Measurements from ENCODE around the gene IL25. TPM values are rescaled to one million over a fixed set of nuclear protein-coding genes. Genes with fewer than 3 reads are reported as not detected.
A peak's percentile ranks its signal among the peaks of the same experiment; 100 is the strongest.

IL25 gene
- polyA plus RNA-seq, 3 donors, result not detected

DNA sequence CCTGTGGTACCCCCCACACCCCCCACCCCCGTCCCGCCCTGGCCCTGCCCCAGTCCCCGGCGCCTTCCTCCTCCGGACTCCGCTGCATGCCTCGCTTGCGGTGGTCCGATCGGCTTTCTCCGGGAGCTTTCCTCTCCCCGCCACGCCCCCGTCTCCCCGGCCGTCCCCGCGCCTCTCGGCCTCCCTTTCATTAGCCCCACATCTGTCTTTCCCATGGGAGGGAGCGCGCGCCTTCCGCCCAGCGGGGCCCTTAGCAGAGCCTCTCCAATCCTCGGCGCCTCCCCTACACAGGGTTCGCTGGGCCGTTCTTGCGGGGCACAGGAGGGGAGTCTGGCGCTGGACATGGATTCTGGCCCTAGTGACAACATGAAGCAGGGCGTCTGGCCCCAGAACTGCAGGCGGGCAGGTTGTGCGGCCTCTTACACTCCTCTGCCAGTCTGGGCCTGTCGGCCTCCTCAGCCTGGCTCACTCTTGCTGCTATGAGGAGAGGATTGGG is 6.1 kb upstream of the IL25 start:
- Histone ChIP-seq H2AFZ (ENCODE audit: insufficient read depth, low read depth, low read length, poor library complexity, severe bottlenecking) (no peak overlapping the region), H3K79me2 (ENCODE audit: insufficient read depth, low read length) (no peaks in the 10 kb centered on the region), H3K4me2 (replicated peaks; ENCODE audit: extremely low read depth, low read length, poor library complexity, severe bottlenecking) (no peak overlapping the region), H3K9me3 (replicated peaks in 1 of 2; ENCODE audit: control insufficient read depth in 1 of 2, insufficient read depth in 1 of 2, low read length in 2 of 2) (no peaks in the 10 kb centered on the region), H3K9ac (ENCODE audit: insufficient read depth, low read length, poor library complexity, severe bottlenecking) (no peak overlapping the region), H3K27ac (ENCODE audit: low read depth in 1 of 2, low read length in 2 of 2) (no peak overlapping the region), H3K36me3 (replicated peaks in 1 of 2; ENCODE audit: control insufficient read depth in 1 of 2, insufficient read depth in 2 of 2, low read length in 2 of 2) (no peaks in the 10 kb centered on the region), H3K27me3 (ENCODE audit: control insufficient read depth in 2 of 2, insufficient read depth in 2 of 2, low read length in 2 of 2) (peaks cover 25 to 54% of the 10 kb centered on the region in 2 donors), H3K4me3 (replicated peaks in 1 of 3; ENCODE audit: low read depth in 2 of 3, low read length in 3 of 3) (no peak overlapping the region), H4K20me1 (ENCODE audit: insufficient read depth, low read length) (no peaks in the 10 kb centered on the region), H3K4me1 (ENCODE audit: control insufficient read depth in 1 of 2, insufficient read depth in 2 of 2, low read length in 2 of 2) (no peaks in the 10 kb centered on the region)
- peak overlapping the region in 1 of 2 donors; percentile 64 for H3K4me3 Mint-ChIP-seq
- peaks cover 2% of the 10 kb centered on the region for H3K4me1 Mint-ChIP-seq
- intact Hi-C loops (cut with micrococcal nuclease), result no loop called here
- H3K9me3 Mint-ChIP-seq, result peaks cover 0 to 10% (median 0%) of the 10 kb centered on the region in 7 donors
- WGBS (ENCODE audit: insufficient coverage), result 80% methylated on average over 29 of the region's 34 CpGs
- peaks cover 44 to 60% (median 54%) of the 10 kb centered on the region in 3 donors for H3K27me3 Mint-ChIP-seq (ENCODE audit: low read depth in 3 of 3)
- peaks cover 0 to 2% of the 10 kb centered on the region in 2 donors for H3K36me3 Mint-ChIP-seq
- no peak for DNase-seq
- H3K27ac Mint-ChIP-seq, result no peak overlapping the region
- TF ChIP-seq, protein P1, sequence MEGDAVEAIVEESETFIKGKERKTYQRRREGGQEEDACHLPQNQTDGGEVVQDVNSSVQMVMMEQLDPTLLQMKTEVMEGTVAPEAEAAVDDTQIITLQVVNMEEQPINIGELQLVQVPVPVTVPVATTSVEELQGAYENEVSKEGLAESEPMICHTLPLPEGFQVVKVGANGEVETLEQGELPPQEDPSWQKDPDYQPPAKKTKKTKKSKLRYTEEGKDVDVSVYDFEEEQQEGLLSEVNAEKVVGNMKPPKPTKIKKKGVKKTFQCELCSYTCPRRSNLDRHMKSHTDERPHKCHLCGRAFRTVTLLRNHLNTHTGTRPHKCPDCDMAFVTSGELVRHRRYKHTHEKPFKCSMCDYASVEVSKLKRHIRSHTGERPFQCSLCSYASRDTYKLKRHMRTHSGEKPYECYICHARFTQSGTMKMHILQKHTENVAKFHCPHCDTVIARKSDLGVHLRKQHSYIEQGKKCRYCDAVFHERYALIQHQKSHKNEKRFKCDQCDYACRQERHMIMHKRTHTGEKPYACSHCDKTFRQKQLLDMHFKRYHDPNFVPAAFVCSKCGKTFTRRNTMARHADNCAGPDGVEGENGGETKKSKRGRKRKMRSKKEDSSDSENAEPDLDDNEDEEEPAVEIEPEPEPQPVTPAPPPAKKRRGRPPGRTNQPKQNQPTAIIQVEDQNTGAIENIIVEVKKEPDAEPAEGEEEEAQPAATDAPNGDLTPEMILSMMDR (IDR thresholded peaks at IDR 0.05), result no peak

DNA sequence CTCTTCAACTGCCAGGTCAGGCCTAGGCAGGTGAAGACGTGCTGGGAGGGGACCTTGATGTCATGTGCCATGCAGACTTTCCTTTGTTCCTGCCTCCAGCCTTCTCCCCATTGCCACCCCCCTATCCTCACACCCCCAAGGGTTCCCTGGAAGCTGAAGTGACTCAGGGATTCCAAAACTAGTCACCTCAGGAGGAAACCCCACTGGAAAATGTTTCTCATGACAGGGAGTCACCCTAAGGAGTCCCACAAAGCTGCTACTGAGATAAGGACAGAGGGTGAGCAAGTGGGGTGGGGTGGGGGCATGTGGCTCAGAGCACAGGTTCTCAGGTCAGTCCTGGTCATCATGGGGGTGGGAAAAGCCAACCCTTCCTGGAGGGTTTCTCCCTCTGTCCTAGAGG is 2.4 kb upstream of the IL25 start:
- no peaks in the 10 kb centered on the region for H3K36me3 Mint-ChIP-seq
- Histone ChIP-seq H4K20me1 (ENCODE audit: insufficient read depth, low read length) (no peaks in the 10 kb centered on the region), H3K4me1 (ENCODE audit: control insufficient read depth in 1 of 2, insufficient read depth in 2 of 2, low read length in 2 of 2) (no peaks in the 10 kb centered on the region), H3K27ac (ENCODE audit: low read depth in 1 of 2, low read length in 2 of 2) (no peak overlapping the region), H3K4me2 (replicated peaks; ENCODE audit: extremely low read depth, low read length, poor library complexity, severe bottlenecking) (no peak overlapping the region), H3K79me2 (ENCODE audit: insufficient read depth, low read length) (no peaks in the 10 kb centered on the region), H3K4me3 (replicated peaks in 1 of 3; ENCODE audit: low read depth in 2 of 3, low read length in 3 of 3) (no peak overlapping the region), H3K9ac (ENCODE audit: insufficient read depth, low read length, poor library complexity, severe bottlenecking) (no peak overlapping the region), H3K9me3 (replicated peaks in 1 of 2; ENCODE audit: control insufficient read depth in 1 of 2, insufficient read depth in 1 of 2, low read length in 2 of 2) (no peaks in the 10 kb centered on the region), H2AFZ (ENCODE audit: insufficient read depth, low read depth, low read length, poor library complexity, severe bottlenecking) (no peak overlapping the region), H3K36me3 (replicated peaks in 1 of 2; ENCODE audit: control insufficient read depth in 1 of 2, insufficient read depth in 2 of 2, low read length in 2 of 2) (no peaks in the 10 kb centered on the region), H3K27me3 (ENCODE audit: control insufficient read depth in 2 of 2, insufficient read depth in 2 of 2, low read length in 2 of 2) (peaks cover 15 to 25% of the 10 kb centered on the region in 2 donors)
- DNase-seq, result no peak
- TF ChIP-seq, protein P1 (IDR thresholded peaks at IDR 0.05), result no peak
- H3K4me1 Mint-ChIP-seq, result no peaks in the 10 kb centered on the region
- intact Hi-C loops (cut with micrococcal nuclease), result no loop called here
- whole genome bisulfite sequencing (ENCODE audit: insufficient coverage), result no CpG with 5 or more reads among the region's 1 CpG
- H3K4me3 Mint-ChIP-seq, result no peak overlapping the region
- H3K9me3 Mint-ChIP-seq, result peaks cover 0 to 4% (median 0%) of the 10 kb centered on the region in 7 donors
- H3K27me3 Mint-ChIP-seq (ENCODE audit: low read depth in 3 of 3), result peaks cover 26 to 35% (median 30%) of the 10 kb centered on the region in 3 donors
- no peak overlapping the region for H3K27ac Mint-ChIP-seq
